ENCODE results near the gene SCN8A. TPM values are rescaled to one million over a fixed set of nuclear protein-coding genes. Genes with fewer than 3 reads are reported as not detected.
"Not testable (repeated sequence)": the region's sequence is repeated elsewhere in the genome, so short reads cannot be mapped to it uniquely, and the experiment has no call there.

The SCN8A gene
- total and polyA plus RNA-seq, 9 donors = 0.24 to 1.2 (median 0.63) TPM

DNA sequence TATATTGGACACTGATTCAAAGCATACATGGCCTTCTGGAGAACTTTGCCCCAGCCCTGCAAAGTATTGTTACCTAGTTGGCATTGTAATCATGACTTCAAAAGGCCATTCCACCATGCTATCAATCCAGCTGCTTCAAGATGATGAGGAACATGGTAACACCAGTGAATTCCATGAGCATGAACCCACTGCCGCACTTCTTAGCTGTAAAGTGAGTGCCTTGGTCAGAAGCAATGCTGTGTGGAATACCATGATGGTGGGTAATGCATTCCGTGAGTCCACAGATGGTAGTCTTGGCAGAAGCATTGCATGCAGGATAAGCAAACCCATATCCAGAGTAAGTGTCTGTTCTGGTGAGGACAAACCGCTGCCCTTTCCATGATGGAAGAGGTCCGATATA is 207.0 kb downstream of the SCN8A start:
- DNase-seq; H3K4me3 ChIP-seq (ENCODE audit: low read length); H3K27ac ChIP-seq (ENCODE audit: low read length); H3K4me1 ChIP-seq (ENCODE audit: control insufficient read depth, insufficient read depth, low read length); H3K27me3 ChIP-seq (ENCODE audit: control insufficient read depth, insufficient read depth, low read length); H3K36me3 ChIP-seq (ENCODE audit: control insufficient read depth, insufficient read depth, low read length); H3K9me3 ChIP-seq (replicated peaks; ENCODE audit: control insufficient read depth, low read depth, low read length): not testable (repeated sequence)
- WGBS (ENCODE audit: insufficient coverage) = 96% methylated on average over 3 of the region's 4 CpGs

DNA sequence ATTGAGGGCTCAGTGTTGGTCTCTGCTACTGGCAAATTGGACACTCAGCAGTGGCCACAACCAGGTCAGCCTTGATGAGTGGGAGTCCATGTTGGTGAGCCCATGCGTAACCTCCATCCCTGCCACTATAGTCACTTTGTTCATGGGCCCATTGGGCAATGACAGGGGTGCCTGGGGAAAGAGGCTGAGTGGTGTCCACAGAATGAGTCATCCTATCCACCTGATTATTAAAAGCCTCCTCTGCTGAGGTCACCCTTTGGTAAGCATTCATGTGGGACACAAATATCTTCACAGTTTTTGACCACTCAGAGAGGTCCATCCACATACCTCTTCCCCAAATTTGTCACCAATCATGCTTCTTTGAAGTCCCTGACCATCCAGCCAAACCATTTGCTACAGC is 207.5 kb downstream of the SCN8A start:
- DNase-seq = no peak
- no peak overlapping the region for H3K4me3 ChIP-seq (ENCODE audit: low read length)
- WGBS (ENCODE audit: insufficient coverage) = no CpG with 5 or more reads among the region's 1 CpG
- H3K4me1 ChIP-seq (ENCODE audit: control insufficient read depth, insufficient read depth, low read length) = no peaks in the 10 kb centered on the region
- no peaks in the 10 kb centered on the region for H3K36me3 ChIP-seq (ENCODE audit: control insufficient read depth, insufficient read depth, low read length)
- no peaks in the 10 kb centered on the region for H3K9me3 ChIP-seq (replicated peaks; ENCODE audit: control insufficient read depth, low read depth, low read length)
- no peak overlapping the region for H3K27ac ChIP-seq (ENCODE audit: low read length)
- no peaks in the 10 kb centered on the region for H3K27me3 ChIP-seq (ENCODE audit: control insufficient read depth, insufficient read depth, low read length)

DNA sequence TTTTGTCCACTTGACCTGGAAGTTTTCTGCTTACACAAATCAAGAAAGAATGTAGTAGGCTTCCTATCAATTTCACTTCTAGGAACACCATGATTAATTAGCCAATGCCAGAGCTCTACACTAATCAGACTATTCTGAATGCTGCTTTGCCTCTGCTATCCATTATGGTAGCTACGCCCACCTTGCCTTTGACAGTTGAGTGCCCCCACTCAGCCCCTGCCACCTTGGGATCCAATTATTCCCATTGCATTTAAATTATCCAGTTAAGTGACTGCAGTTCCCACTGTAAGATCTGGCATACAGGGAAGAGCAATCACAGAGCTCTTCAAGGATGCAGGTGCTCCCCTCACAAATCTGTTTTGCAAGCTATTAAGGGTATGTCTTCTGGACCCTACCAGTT is 210.0 kb downstream of the SCN8A start:
- no peaks in the 10 kb centered on the region for H3K4me1 ChIP-seq (ENCODE audit: control insufficient read depth, insufficient read depth, low read length)
- no peak overlapping the region for H3K4me3 ChIP-seq (ENCODE audit: low read length)
- whole genome bisulfite sequencing (ENCODE audit: insufficient coverage) = 100% methylated on average over 1 of the region's 1 CpG
- no peaks in the 10 kb centered on the region for H3K9me3 ChIP-seq (replicated peaks; ENCODE audit: control insufficient read depth, low read depth, low read length)
- no peak for DNase-seq
- no peak overlapping the region for H3K27ac ChIP-seq (ENCODE audit: low read length)
- H3K27me3 ChIP-seq (ENCODE audit: control insufficient read depth, insufficient read depth, low read length) = no peaks in the 10 kb centered on the region
- H3K36me3 ChIP-seq (ENCODE audit: control insufficient read depth, insufficient read depth, low read length) = no peaks in the 10 kb centered on the region

DNA sequence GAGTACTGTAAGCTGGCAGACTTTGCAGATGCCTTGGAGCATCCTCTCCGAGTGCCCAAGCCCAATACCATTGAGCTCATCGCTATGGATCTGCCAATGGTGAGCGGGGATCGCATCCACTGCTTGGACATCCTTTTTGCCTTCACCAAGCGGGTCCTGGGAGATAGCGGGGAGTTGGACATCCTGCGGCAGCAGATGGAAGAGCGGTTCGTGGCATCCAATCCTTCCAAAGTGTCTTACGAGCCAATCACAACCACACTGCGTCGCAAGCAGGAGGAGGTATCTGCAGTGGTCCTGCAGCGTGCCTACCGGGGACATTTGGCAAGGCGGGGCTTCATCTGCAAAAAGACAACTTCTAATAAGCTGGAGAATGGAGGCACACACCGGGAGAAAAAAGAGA is 215.9 kb downstream of the SCN8A start:
- 96% methylated on average over 9 of the region's 16 CpGs for WGBS (ENCODE audit: insufficient coverage)

DNA sequence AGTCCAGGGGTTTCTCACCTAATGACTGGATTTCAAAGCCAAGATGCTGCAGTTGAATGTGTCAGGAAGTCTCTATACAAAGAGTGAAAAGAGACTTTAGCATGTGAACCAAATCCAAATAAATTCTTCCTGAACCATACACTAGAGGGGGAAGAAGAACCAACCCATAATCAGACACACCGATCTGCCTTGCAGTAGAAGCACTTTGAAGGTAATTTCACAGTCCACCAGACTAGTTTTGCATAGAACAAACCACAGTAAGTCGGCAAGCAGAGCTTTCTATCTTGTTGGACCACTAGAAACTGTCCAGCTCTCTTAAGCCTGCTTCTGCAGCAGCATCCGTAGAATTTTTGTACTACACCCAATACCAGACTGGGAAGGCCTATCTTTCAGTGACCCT is 218.2 kb downstream of the SCN8A start:
- Histone ChIP-seq H3K36me3 (ENCODE audit: control insufficient read depth, insufficient read depth, low read length) (no peaks in the 10 kb centered on the region), H3K27me3 (ENCODE audit: control insufficient read depth, insufficient read depth, low read length) (no peaks in the 10 kb centered on the region), H3K4me3 (ENCODE audit: low read length) (no peak overlapping the region), H3K4me1 (ENCODE audit: control insufficient read depth, insufficient read depth, low read length) (no peaks in the 10 kb centered on the region), H3K27ac (ENCODE audit: low read length) (no peak overlapping the region), H3K9me3 (replicated peaks; ENCODE audit: control insufficient read depth, low read depth, low read length) (no peaks in the 10 kb centered on the region)
- WGBS (ENCODE audit: insufficient coverage) = 48% methylated on average over 2 of the region's 3 CpGs
- DNase-seq = no peak

More for the DNA sequence above, 215.9 kb downstream of the SCN8A start:
- no peak for DNase-seq
- Histone ChIP-seq H3K27ac (ENCODE audit: low read length) (no peak overlapping the region), H3K27me3 (ENCODE audit: control insufficient read depth, insufficient read depth, low read length) (no peaks in the 10 kb centered on the region), H3K9me3 (replicated peaks; ENCODE audit: control insufficient read depth, low read depth, low read length) (no peaks in the 10 kb centered on the region), H3K4me3 (ENCODE audit: low read length) (no peak overlapping the region), H3K36me3 (ENCODE audit: control insufficient read depth, insufficient read depth, low read length) (no peaks in the 10 kb centered on the region), H3K4me1 (ENCODE audit: control insufficient read depth, insufficient read depth, low read length) (no peaks in the 10 kb centered on the region)

DNA sequence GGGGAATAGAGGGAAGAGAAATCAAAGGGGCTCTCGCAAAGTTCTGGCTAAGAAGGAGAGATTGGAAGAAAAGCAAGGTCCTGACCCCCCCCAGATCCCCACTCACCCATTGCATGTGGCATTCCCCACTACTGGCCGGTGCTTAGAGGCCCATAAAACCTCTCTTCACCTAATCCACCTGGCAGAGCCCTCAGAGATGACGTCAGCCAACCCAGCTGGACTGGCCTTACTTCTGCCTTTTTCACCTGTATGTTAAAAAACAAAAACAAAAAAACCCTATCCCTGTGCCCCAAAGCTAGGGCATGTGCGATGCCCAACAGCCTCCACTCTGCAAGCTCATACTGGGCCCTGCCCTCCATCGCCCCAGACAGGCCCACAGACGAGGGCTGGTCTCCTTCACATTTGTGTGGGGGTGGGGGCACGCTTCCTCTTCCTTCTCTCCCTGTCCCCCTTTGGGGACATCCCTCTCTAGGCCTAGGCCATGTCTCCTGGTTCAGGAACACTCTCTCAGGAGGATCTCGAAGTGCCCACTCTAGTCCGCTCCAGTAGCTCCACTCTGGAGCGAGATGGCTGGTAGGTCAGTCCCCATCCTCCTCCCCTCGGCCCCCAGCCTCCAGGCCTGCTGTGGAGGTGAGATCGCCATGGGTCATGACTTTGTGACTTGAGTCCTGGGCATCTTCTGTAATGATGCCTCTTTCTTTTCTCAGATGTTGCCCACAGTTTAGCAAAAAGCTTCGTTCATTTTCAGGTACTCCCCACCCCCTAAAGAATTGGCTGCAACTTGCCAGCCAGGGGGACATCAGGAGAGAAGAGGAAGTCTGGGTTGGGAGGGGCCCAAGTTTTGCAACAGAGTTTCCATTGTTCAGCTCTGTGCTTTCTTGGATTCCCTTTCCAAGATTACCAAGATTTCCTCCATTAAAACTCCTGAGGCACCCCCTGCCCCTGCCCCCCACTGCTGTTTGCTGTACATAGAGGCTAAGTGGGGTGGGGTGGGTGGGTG is 220.5 kb downstream of the SCN8A start:
- no peak overlapping the region for H3K4me3 ChIP-seq (ENCODE audit: low read length)
- peak; percentile 53 for DNase-seq
- H3K27ac ChIP-seq (ENCODE audit: low read length) = no peak overlapping the region
- H3K4me1 ChIP-seq (ENCODE audit: control insufficient read depth, insufficient read depth, low read length) = peaks cover 6% of the 10 kb centered on the region
- WGBS (ENCODE audit: insufficient coverage) = 64% methylated on average over 7 of the region's 13 CpGs
- H3K27me3 ChIP-seq (ENCODE audit: control insufficient read depth, insufficient read depth, low read length) = peaks cover 15% of the 10 kb centered on the region
- H3K9me3 ChIP-seq (replicated peaks; ENCODE audit: control insufficient read depth, low read depth, low read length) = no peaks in the 10 kb centered on the region
- no peaks in the 10 kb centered on the region for H3K36me3 ChIP-seq (ENCODE audit: control insufficient read depth, insufficient read depth, low read length)

DNA sequence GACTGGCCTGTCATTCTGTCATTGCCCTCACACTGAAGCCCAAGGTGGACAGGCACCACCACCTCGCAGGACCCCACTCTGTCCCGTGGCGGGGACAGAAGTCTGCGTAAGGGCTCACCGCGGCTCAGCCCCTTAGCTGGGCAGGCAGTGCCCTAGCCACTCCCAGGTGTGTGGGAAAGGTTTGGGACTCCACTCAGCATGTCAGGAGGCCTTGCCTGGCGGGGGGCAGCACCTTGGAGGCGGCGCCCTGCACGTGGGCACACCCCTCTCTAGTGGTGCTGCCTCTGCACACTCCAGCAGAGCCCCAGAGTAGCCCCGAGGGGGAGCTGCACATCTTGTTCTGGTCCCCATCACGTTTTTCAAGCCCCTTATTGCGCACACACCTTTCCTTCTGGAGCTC is 221.8 kb downstream of the SCN8A start:
- 77% methylated on average over 13 of the region's 13 CpGs for WGBS (ENCODE audit: insufficient coverage)
- Histone ChIP-seq H3K4me3 (ENCODE audit: low read length) (no peak overlapping the region), H3K36me3 (ENCODE audit: control insufficient read depth, insufficient read depth, low read length) (no peaks in the 10 kb centered on the region), H3K4me1 (ENCODE audit: control insufficient read depth, insufficient read depth, low read length) (peaks cover 6% of the 10 kb centered on the region), H3K27ac (ENCODE audit: low read length) (no peak overlapping the region), H3K9me3 (replicated peaks; ENCODE audit: control insufficient read depth, low read depth, low read length) (no peaks in the 10 kb centered on the region), H3K27me3 (ENCODE audit: control insufficient read depth, insufficient read depth, low read length) (peaks cover 19% of the 10 kb centered on the region)
- no peak for DNase-seq

DNA sequence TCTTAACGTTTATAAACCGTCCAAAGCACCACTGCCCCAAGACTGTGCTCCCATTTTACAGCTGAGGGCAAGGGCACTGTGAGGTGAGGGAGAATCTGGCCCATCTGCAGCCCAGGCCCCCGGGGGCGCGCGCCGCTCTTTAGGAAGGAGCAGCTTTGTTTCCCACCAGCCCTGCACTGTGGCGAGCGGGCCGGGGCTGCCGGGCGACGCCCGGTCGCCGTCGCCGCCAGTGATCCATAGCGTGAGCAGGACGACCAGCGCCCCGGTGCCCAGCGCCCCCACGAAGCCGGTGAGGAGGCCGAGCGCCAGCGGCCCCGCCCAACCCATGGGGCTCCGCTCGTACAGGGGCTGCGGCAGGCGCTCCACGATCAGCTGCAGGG is 222.9 kb downstream of the SCN8A start:
- WGBS (ENCODE audit: insufficient coverage) = 3% methylated on average over 32 of the region's 34 CpGs
- Histone ChIP-seq H3K36me3 (ENCODE audit: control insufficient read depth, insufficient read depth, low read length) (no peaks in the 10 kb centered on the region), H3K4me1 (ENCODE audit: control insufficient read depth, insufficient read depth, low read length) (peaks cover 9% of the 10 kb centered on the region), H3K9me3 (replicated peaks; ENCODE audit: control insufficient read depth, low read depth, low read length) (no peaks in the 10 kb centered on the region), H3K27ac (ENCODE audit: low read length) (no peak overlapping the region), H3K4me3 (ENCODE audit: low read length) (peak overlapping the region; percentile 19), H3K27me3 (ENCODE audit: control insufficient read depth, insufficient read depth, low read length) (peaks cover 22% of the 10 kb centered on the region)
- no peak for DNase-seq

DNA sequence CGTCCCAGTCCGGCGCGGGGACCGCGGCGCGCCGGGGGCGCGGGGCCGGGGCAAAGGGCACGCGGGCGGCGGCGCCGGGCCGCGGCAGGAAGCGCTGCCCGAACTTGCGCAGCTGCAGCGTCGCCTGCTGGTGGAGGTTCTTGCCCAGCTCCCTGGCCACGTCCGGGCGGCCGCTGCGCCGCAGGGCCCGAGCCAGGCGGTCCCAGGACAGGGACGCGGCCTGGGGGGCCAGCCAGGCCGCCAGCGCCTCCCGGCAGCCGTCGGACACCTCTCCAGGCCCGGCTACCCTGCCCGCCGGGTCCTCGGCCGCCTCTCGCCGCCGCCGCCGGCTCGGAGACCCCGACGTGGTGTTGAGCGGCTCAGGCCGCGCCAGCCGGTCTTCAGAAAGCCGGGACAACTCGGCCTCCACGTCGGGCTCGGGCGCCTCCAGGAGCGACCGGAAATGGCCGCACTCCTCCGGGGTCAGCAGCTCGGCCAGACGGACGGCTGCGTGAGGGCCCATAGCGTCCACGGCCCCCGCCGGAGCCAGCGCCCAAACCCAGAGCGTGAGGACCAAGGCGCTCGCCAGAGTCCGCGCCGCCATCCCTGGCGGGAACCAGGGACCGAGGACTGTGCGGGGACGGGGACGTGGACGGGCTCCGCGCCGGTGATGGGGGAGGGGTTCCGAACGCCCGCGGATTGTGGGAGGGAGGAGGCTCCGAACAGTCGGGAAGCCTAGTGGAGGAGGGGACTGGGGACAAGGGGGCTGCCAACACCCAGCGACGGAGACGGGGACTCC is 223.5 kb downstream of the SCN8A start:
- Histone ChIP-seq H3K4me3 (ENCODE audit: low read length) (peak overlapping the region; percentile 56), H3K36me3 (ENCODE audit: control insufficient read depth, insufficient read depth, low read length) (no peaks in the 10 kb centered on the region), H3K9me3 (replicated peaks; ENCODE audit: control insufficient read depth, low read depth, low read length) (no peaks in the 10 kb centered on the region), H3K4me1 (ENCODE audit: control insufficient read depth, insufficient read depth, low read length) (peaks cover 11% of the 10 kb centered on the region), H3K27ac (ENCODE audit: low read length) (peak overlapping the region; percentile 65), H3K27me3 (ENCODE audit: control insufficient read depth, insufficient read depth, low read length) (peaks cover 23% of the 10 kb centered on the region)
- peak; percentile 87 for DNase-seq
- 1% methylated on average over 100 of the region's 100 CpGs for WGBS (ENCODE audit: insufficient coverage)

DNA sequence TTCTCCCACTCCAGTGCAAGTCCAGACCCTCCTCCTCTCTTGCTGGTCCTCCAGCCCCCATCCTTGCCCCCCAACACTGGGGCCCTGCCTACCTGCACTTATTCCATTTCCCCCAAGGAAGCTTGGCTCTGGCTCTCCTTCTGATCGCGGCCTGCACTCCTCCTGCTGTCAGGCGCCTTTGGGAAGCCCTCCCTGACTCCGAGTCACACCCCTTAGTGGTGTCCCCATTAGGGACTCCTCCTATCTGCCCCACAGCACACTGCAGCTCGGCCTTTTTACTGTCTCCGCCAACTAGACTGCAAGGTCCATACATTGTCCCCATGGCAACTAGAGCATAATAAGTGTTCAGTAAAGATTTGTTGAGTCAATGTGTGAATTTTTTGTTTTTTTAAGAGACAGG is 224.5 kb downstream of the SCN8A start:
- no peak overlapping the region for H3K27ac ChIP-seq (ENCODE audit: low read length)
- H3K36me3 ChIP-seq (ENCODE audit: control insufficient read depth, insufficient read depth, low read length) = no peaks in the 10 kb centered on the region
- no peaks in the 10 kb centered on the region for H3K9me3 ChIP-seq (replicated peaks; ENCODE audit: control insufficient read depth, low read depth, low read length)
- 43% methylated on average over 3 of the region's 6 CpGs for WGBS (ENCODE audit: insufficient coverage)
- no peak for DNase-seq
- H3K4me1 ChIP-seq (ENCODE audit: control insufficient read depth, insufficient read depth, low read length) = peaks cover 17% of the 10 kb centered on the region
- no peak overlapping the region for H3K4me3 ChIP-seq (ENCODE audit: low read length)
- peaks cover 25% of the 10 kb centered on the region for H3K27me3 ChIP-seq (ENCODE audit: control insufficient read depth, insufficient read depth, low read length)

Measured in muscle of leg (tissue), 11 donors.